HG03108 (cell line): ENCODE results near the gene OCA2.
"Not testable (repeated sequence)": the region's sequence is repeated elsewhere in the genome, so short reads cannot be mapped to it uniquely, and the experiment has no call there.

Source experiments
- ATAC-seq: cut with Tn5 transposase; IDR thresholded peaks from one replicate; pipeline ENCODE4 v1.9.1; 2021; ENCODE audit warnings: moderate library complexity; ENCODE audit not compliant: unreplicated experiment

Gene OCA2

GRCh38 chr15:27958911-27959578 is 140.1 kb downstream of the OCA2 start:
- no peak for ATAC-seq

GRCh38 chr15:27956285-27956684 is 142.8 kb downstream of the OCA2 start:
- ATAC-seq = no peak

- no peak for ATAC-seq
These were observed 144.0 kb downstream of the OCA2 start for GRCh38 chr15:27955087-27955486.

- not testable (repeated sequence) for ATAC-seq
These were observed 146.5 kb downstream of the OCA2 start for GRCh38 chr15:27952593-27952992.

- no peak for ATAC-seq
These were observed 147.8 kb downstream of the OCA2 start for GRCh38 chr15:27951191-27951890.

GRCh38 chr15:27949089-27949488 is 150.0 kb downstream of the OCA2 start:
- ATAC-seq = no peak

GRCh38 chr15:27939246-27939645 is 159.9 kb downstream of the OCA2 start:
- no peak for ATAC-seq

GRCh38 chr15:27937851-27938250 is 161.3 kb downstream of the OCA2 start:
- no peak for ATAC-seq

GRCh38 chr15:27936164-27936563 is 163.0 kb downstream of the OCA2 start:
- ATAC-seq = no peak

- ATAC-seq = no peak
These were observed 163.8 kb downstream of the OCA2 start for GRCh38 chr15:27935328-27935727.

GRCh38 chr15:27934782-27935181 is 164.3 kb downstream of the OCA2 start:
- ATAC-seq = no peak

GRCh38 chr15:27933562-27933961 is 165.6 kb downstream of the OCA2 start:
- no peak for ATAC-seq

GRCh38 chr15:27932600-27932999 is 166.5 kb downstream of the OCA2 start:
- no peak for ATAC-seq

GRCh38 chr15:27928386-27928785 is 170.7 kb downstream of the OCA2 start:
- no peak for ATAC-seq

GRCh38 chr15:27912283-27912682 is 186.8 kb downstream of the OCA2 start:
- ATAC-seq = no peak

GRCh38 chr15:27906802-27907201 is 192.3 kb downstream of the OCA2 start:
- ATAC-seq = no peak

- no peak for ATAC-seq
These were observed 195.7 kb downstream of the OCA2 start for GRCh38 chr15:27903405-27903804.

- no peak for ATAC-seq
These were observed 196.3 kb downstream of the OCA2 start for GRCh38 chr15:27902680-27903385.

- ATAC-seq = no peak
These were observed 199.4 kb downstream of the OCA2 start for GRCh38 chr15:27899583-27900285.

- no peak for ATAC-seq
These were observed 201.6 kb downstream of the OCA2 start for GRCh38 chr15:27897481-27897880.

- no peak for ATAC-seq
These were observed 204.5 kb downstream of the OCA2 start for GRCh38 chr15:27894645-27895044.
